ENCODE data around the gene VSIG10.

GRCh38 chr12:118058227-118058626 lies 45.6 kb downstream of the VSIG10 start:
- TF ChIP-seq POLR2A (IDR thresholded peaks at IDR 0.05) (no peak), CTCF (IDR thresholded peaks at IDR 0.05) (no peak), EP300 (IDR thresholded peaks at IDR 0.05) (no peak), POLR2AphosphoS5 (IDR thresholded peaks at IDR 0.05) (no peak)
